HEK293 (cell line): ENCODE results near the gene RNU7-1.

Experiments
- CTCF ChIA-PET: fragments of 350-600 bp; formaldehyde crosslinking; extraction: SDS; loops from one replicate; lab custom pipeline; 2021; ENCODE audit warnings: antibody characterized with exemption; lab: Yijun Ruan, JAX
- POLR2A ChIA-PET: fragments of 300-600 bp; formaldehyde crosslinking; extraction: SDS; loops from one replicate; lab custom pipeline; 2020; ENCODE audit warnings: antibody characterized with exemption, inconsistent platforms; lab: Yijun Ruan, JAX
- H3K27ac ChIP-seq: fragments of 200-500 bp; sonication (Bioruptor generic); 2 replicates; pipeline ENCODE4 v1.5.1; 2014; ENCODE audit warnings: low read depth, low read length, control low read depth, inconsistent platforms; ENCODE audit errors: extremely low read depth
- H3K36me3 ChIP-seq, 2 experiments: fragments of 200-500 bp in 1 of 2; sonication (Bioruptor generic) in 1 of 2; 1 replicate in 1 of 2; 2 replicates in 1 of 2; pipeline ENCODE4 v1.5.1; 2014 to 2017; ENCODE audit warnings: inconsistent platforms in 2 of 2, low read length in 2 of 2; ENCODE audit not compliant: control insufficient read depth in 2 of 2, insufficient read depth in 1 of 2
- H3K4me1 ChIP-seq: fragments of 200-500 bp; sonication (Bioruptor generic); 2 replicates; pipeline ENCODE4 v1.5.1; 2014; ENCODE audit warnings: mild to moderate bottlenecking, low read length, inconsistent platforms; ENCODE audit not compliant: control insufficient read depth, insufficient read depth
- H3K4me3 ChIP-seq: 2 replicates; pipeline ENCODE4 v1.5.1; 2011; ENCODE audit warnings: low read depth, mild to moderate bottlenecking, control low read depth, low read length, moderate library complexity
- H3K9me3 ChIP-seq: fragments of 200-500 bp; sonication (Bioruptor generic); 2 replicates; pipeline ENCODE4 v1.5.1; 2014; ENCODE audit warnings: low read depth, low read length, inconsistent platforms; ENCODE audit not compliant: control insufficient read depth, insufficient read depth
- AEBP2 ChIP-seq: fragments of 450-650 bp; formaldehyde crosslinking; IDR thresholded peaks from 2 replicates; pipeline ENCODE4 v1.5.1; 2016; ENCODE audit warnings: missing biosample characterization, missing genetic modification characterization, borderline replicate concordance
- HOXD13 ChIP-seq: sonication (generic); formaldehyde crosslinking; IDR thresholded peaks from 2 replicates; pipeline ENCODE4 v1.8.0; 2022; ENCODE audit warnings: missing genetic modification reagents, borderline replicate concordance
- IKZF3 ChIP-seq: fragments of 450-650 bp; IDR thresholded peaks from 2 replicates; pipeline ENCODE4 v1.5.0; 2018; ENCODE audit warnings: missing biosample characterization, mild to moderate bottlenecking, missing genetic modification characterization, moderate library complexity
- KLF8 ChIP-seq: fragments of 450-650 bp; formaldehyde crosslinking; IDR thresholded peaks from 2 replicates; pipeline ENCODE4 v1.5.1; 2016; ENCODE audit warnings: missing biosample characterization, missing genetic modification characterization
- PATZ1 ChIP-seq: fragments of 450-650 bp; formaldehyde crosslinking; IDR thresholded peaks from 2 replicates; pipeline ENCODE4 v1.5.1; 2016; ENCODE audit warnings: missing biosample characterization, missing genetic modification characterization
- SALL2 ChIP-seq: fragments of 450-650 bp; formaldehyde crosslinking; IDR thresholded peaks from 2 replicates; pipeline ENCODE4 v1.5.0; 2017; ENCODE audit warnings: missing biosample characterization, mild to moderate bottlenecking, missing genetic modification characterization, borderline replicate concordance
- ZBTB1 ChIP-seq: fragments of 450-650 bp; formaldehyde crosslinking; IDR thresholded peaks from 2 replicates; pipeline ENCODE4 v1.5.1; 2016; ENCODE audit warnings: missing biosample characterization, missing genetic modification characterization
- ZBTB21 ChIP-seq: fragments of 450-650 bp; formaldehyde crosslinking; IDR thresholded peaks from 2 replicates; pipeline ENCODE4 v1.5.1; 2017; ENCODE audit warnings: missing biosample characterization, missing genetic modification characterization
- ZBTB8A ChIP-seq: fragments of 450-650 bp; formaldehyde crosslinking; IDR thresholded peaks from 2 replicates; pipeline ENCODE4 v1.5.1; 2016; ENCODE audit warnings: missing biosample characterization, missing genetic modification characterization
- ZFHX2 ChIP-seq: fragments of 450-650 bp; formaldehyde crosslinking; conservative IDR thresholded peaks from 2 replicates; pipeline ENCODE4 v1.5.1; 2016; ENCODE audit warnings: missing biosample characterization, missing genetic modification characterization
- ZNF23 ChIP-seq: fragments of 450-650 bp; formaldehyde crosslinking; IDR thresholded peaks from 2 replicates; pipeline ENCODE4 v1.5.1; 2016; ENCODE audit warnings: missing biosample characterization, missing genetic modification characterization, borderline replicate concordance
- ZNF266 ChIP-seq: fragments of 450-650 bp; formaldehyde crosslinking; IDR thresholded peaks from 2 replicates; pipeline ENCODE4 v1.5.1; 2016; ENCODE audit warnings: missing biosample characterization, missing genetic modification characterization, low read depth
- ZNF311 ChIP-seq: fragments of 450-650 bp; formaldehyde crosslinking; IDR thresholded peaks from 2 replicates; pipeline ENCODE4 v1.5.1; 2017; ENCODE audit warnings: missing biosample characterization, missing genetic modification characterization, borderline replicate concordance
- ZNF362 ChIP-seq: fragments of 450-650 bp; formaldehyde crosslinking; IDR thresholded peaks from 2 replicates; pipeline ENCODE4 v1.5.1; 2016; ENCODE audit warnings: missing biosample characterization, missing genetic modification characterization
- ZNF398 ChIP-seq: fragments of 450-650 bp; formaldehyde crosslinking; IDR thresholded peaks from 2 replicates; pipeline ENCODE4 v1.5.1; 2017; ENCODE audit warnings: missing biosample characterization, missing genetic modification characterization
- ZNF423 ChIP-seq: fragments of 450-650 bp; formaldehyde crosslinking; IDR thresholded peaks from 2 replicates; pipeline ENCODE4 v1.5.1; 2016; ENCODE audit warnings: missing biosample characterization, missing genetic modification characterization
- ZNF473 ChIP-seq: fragments of 450-650 bp; formaldehyde crosslinking; IDR thresholded peaks from 2 replicates; pipeline ENCODE4 v1.5.1; 2017; ENCODE audit warnings: missing biosample characterization, missing genetic modification characterization
- ZNF544 ChIP-seq: fragments of 450-650 bp; formaldehyde crosslinking; IDR thresholded peaks from 2 replicates; pipeline ENCODE4 v1.5.0; 2017; ENCODE audit warnings: missing biosample characterization, missing genetic modification characterization
- ZNF629 ChIP-seq: fragments of 450-650 bp; formaldehyde crosslinking; IDR thresholded peaks from 2 replicates; pipeline ENCODE4 v1.5.1; 2017; ENCODE audit warnings: missing biosample characterization, missing genetic modification characterization
- ZSCAN18 ChIP-seq: fragments of 450-650 bp; formaldehyde crosslinking; IDR thresholded peaks from 2 replicates; pipeline ENCODE4 v1.5.1; 2016; ENCODE audit warnings: missing biosample characterization, missing genetic modification characterization

Gene RNU7-1

GRCh38 chr12:6952863-6953441 lies 9.3 kb downstream of the RNU7-1 start (continued):
- TF ChIP-seq ZNF362 (tag by site-specific recombination) (no peak), ZNF544 (tag by site-specific recombination) (no peak)

- Histone ChIP-seq H3K36me3 (no peaks in the 10 kb centered on the region), H3K4me3 (no peak overlapping the region), H3K27ac (no peak overlapping the region), H3K9me3 (no peaks in the 10 kb centered on the region), H3K4me1 (no peaks in the 10 kb centered on the region)
- ChIA-PET POLR2A (interaction anchor here (1.3 kb wide), 1 partner anchor 9 kb away, joined by 4 read pairs; the partner anchor contains the start of gene C12orf57), CTCF (interaction anchor here (0.6 to 1.7 kb wide), 5 partner anchors 8 to 29 kb away, joined by 5 to 8 read pairs (median 5); no protein-coding TSS in a partner anchor)
- TF ChIP-seq ZNF23 (tag by site-specific recombination), result no peak
- no peak for TF ChIP-seq AEBP2
- TF ChIP-seq HOXD13 (CRISPR knock-in tag), result no peak
- peak; percentile 29; the same call in 1 of the 2 replicates for TF ChIP-seq ZNF629 (tag by site-specific recombination)
- TF ChIP-seq ZBTB8A, result peak; percentile 69
- TF ChIP-seq ZNF473 (tag by site-specific recombination), result no peak
- no peak for TF ChIP-seq ZSCAN18 (tag by site-specific recombination)
- TF ChIP-seq KLF8 (tag by site-specific recombination), result no peak
- no peak for TF ChIP-seq ZFHX2 (tag by site-specific recombination)
- no peak for TF ChIP-seq SALL2
- no peak for TF ChIP-seq ZBTB1 (tag by site-specific recombination)
- TF ChIP-seq ZNF423 (tag by site-specific recombination), result no peak
- TF ChIP-seq ZNF398 (tag by site-specific recombination), result peak; percentile 53
- TF ChIP-seq ZBTB21 (tag by site-specific recombination), result 0 out of 2 replicates have a peak, but pooled peaks have one; percentile 55
- no peak for TF ChIP-seq ZNF544 (tag by site-specific recombination)
- TF ChIP-seq IKZF3 (tag by site-specific recombination), result no peak
- no peak for TF ChIP-seq ZNF266 (tag by site-specific recombination)
- TF ChIP-seq ZNF311 (tag by site-specific recombination), result no peak
- no peak for TF ChIP-seq PATZ1 (tag by site-specific recombination)
Observed at GRCh38 chr12:6953442-6954315, 10.1 kb downstream of the RNU7-1 start.
